ENCODE results near the gene FAM171A2. TPM values are rescaled to one million over a fixed set of nuclear protein-coding genes. Genes with fewer than 3 reads are reported as not detected.
A peak's percentile ranks its signal among the peaks of the same experiment; 100 is the strongest.

Gene FAM171A2
- total and polyA plus RNA-seq, 2 of the 4 experiments (the other 2 are of a cell fraction), result 3.2 to 5.9 TPM

DNA sequence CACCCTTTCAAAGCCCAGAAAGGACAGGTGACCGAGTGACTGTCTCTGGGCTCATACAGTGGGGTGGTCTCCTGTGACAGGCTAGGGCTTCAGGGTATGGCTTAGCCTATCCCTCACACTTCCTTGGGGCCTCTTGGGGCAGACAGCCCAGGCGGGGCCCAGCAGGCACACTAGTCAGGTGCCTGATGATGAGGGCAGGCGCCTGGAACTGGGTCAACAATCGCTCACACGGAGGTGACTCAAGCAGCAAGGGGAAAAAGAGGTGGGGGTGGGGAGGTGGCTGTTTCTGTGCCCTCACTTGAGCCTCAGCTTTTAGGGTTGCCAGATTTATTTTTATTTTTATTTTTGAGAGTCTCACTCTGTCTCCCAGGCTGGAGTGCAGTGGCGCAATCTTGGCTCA is 25.0 kb downstream of the FAM171A2 start:
- Histone ChIP-seq H4K8ac (ENCODE audit: low read depth in 2 of 2, low read length in 2 of 2) (no peak overlapping the region), H3K56ac (ENCODE audit: extremely low read depth, insufficient read depth, low read length) (no peak overlapping the region), H3K9ac (ENCODE audit: low read depth, low read length) (no peak overlapping the region), H2BK5ac (ENCODE audit: low read depth, low read length, poor library complexity, severe bottlenecking) (no peak overlapping the region), H3K4me2 (ENCODE audit: low read depth, low read length) (no peak overlapping the region), H2BK20ac (ENCODE audit: low read depth, low read length) (no peak overlapping the region), H3K4me1 (ENCODE audit: control insufficient read depth, insufficient read depth, low read length) (no peaks in the 10 kb centered on the region), H4K5ac (ENCODE audit: low read depth, low read length) (no peak overlapping the region), H3K23ac (ENCODE audit: low read depth, low read length) (no peak overlapping the region), H4K20me1 (ENCODE audit: insufficient read depth, low read length) (no peaks in the 10 kb centered on the region), H4K91ac (ENCODE audit: insufficient read depth, low read depth, low read length) (no peak overlapping the region), H3K27me3 (ENCODE audit: control insufficient read depth, insufficient read depth, low read length) (peaks cover 13% of the 10 kb centered on the region; the same call in 1 of the 2 replicates), H3K36me3 (ENCODE audit: control insufficient read depth, insufficient read depth, low read length) (no peaks in the 10 kb centered on the region), H3K18ac (ENCODE audit: low read depth, low read length) (no peak overlapping the region), H2AK5ac (ENCODE audit: low read depth, low read length) (no peak overlapping the region), H3K9me1 (ENCODE audit: insufficient read depth, low read length) (0 out of 2 replicates have a peak, but pooled peaks cover under 1% of the 10 kb centered on the region), H3K79me1 (ENCODE audit: low read depth in 1 of 2, low read length in 2 of 2) (no peaks in the 10 kb centered on the region), H3K27ac (ENCODE audit: insufficient read depth, low read length) (no peak overlapping the region), H3K9me3 (ENCODE audit: control insufficient read depth, insufficient read depth, low read length) (no peaks in the 10 kb centered on the region), H3K14ac (replicated peaks; ENCODE audit: low read depth, low read length) (no peak overlapping the region), H3K4ac (ENCODE audit: low read depth, low read length) (no peak overlapping the region), H3K4me3 (ENCODE audit: insufficient read depth, low read depth, low read length) (no peak overlapping the region), H2AK9ac (replicated peaks; ENCODE audit: low read depth, low read length, poor library complexity) (no peak overlapping the region), H2AFZ (replicated peaks; ENCODE audit: low read length, poor library complexity) (no peak overlapping the region), H2BK15ac (ENCODE audit: low read depth, low read length) (no peak overlapping the region), H2BK120ac (ENCODE audit: low read depth, low read length) (no peak overlapping the region)
- in situ Hi-C loops (cut with MboI; ENCODE audit: low sequenced_read_pairs) (no loop called here), dilution Hi-C loops (cut with HindIII; ENCODE audit: low sequenced_read_pairs, unreplicated experiment) (no loop called here), intact Hi-C loops (cut with micrococcal nuclease) (no loop called here)
- POLR2A ChIA-PET (ENCODE audit: unreplicated experiment), result no interaction called here
- peak; percentile 39 for DNase-seq
- no TSS peak for BruUV-seq (replicated peaks)
- CTCF ChIA-PET, result no interaction called here
- no peak for ATAC-seq (ENCODE audit: low read depth)
- peak; percentile 35; the same call in 1 of the 2 replicates for TF ChIP-seq BHLHE40 (IDR thresholded peaks at IDR 0.05; ENCODE audit: low read depth, low read length)
- TF ChIP-seq, protein P1, sequence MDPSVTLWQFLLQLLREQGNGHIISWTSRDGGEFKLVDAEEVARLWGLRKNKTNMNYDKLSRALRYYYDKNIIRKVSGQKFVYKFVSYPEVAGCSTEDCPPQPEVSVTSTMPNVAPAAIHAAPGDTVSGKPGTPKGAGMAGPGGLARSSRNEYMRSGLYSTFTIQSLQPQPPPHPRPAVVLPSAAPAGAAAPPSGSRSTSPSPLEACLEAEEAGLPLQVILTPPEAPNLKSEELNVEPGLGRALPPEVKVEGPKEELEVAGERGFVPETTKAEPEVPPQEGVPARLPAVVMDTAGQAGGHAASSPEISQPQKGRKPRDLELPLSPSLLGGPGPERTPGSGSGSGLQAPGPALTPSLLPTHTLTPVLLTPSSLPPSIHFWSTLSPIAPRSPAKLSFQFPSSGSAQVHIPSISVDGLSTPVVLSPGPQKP (IDR thresholded peaks at IDR 0.05; ENCODE audit: borderline replicate concordance, low read depth, low read length), result no peak
- WGBS, 2 experiments (ENCODE audit: extremely low coverage in 2 of 2, insufficient read length in 1 of 2), result no CpG with 5 or more reads among the region's 6 CpGs

Data from IMR-90 (cell line).